GM12892 (cell line): ENCODE results near the gene HAUS8.

Source experiments
- POLR2A ChIP-seq: IDR thresholded peaks from 2 replicates; pipeline ENCODE4 v1.6.1; 2011; ENCODE audit warnings: low read depth, low read length, control low read depth
- POLR2AphosphoS5 ChIP-seq: IDR thresholded peaks from 2 replicates; pipeline ENCODE4 v1.6.1; 2011; ENCODE audit warnings: low read depth, low read length, control low read depth
- TAF1 ChIP-seq: IDR thresholded peaks from 2 replicates; pipeline ENCODE4 v1.6.1; 2011; ENCODE audit warnings: low read depth, mild to moderate bottlenecking, control low read depth, low read length, borderline replicate concordance

- TF ChIP-seq POLR2A (no peak), TAF1 (no peak), POLR2AphosphoS5 (no peak)
Observed at GRCh38 chr19:17005000-17005399, 70.3 kb downstream of the HAUS8 start.
